Nephron progenitor cell (in vitro differentiated cells): ENCODE results near the gene LRP1B.
"Not testable (repeated sequence)": the region's sequence is repeated elsewhere in the genome, so short reads cannot be mapped to it uniquely, and the experiment has no call there.

Experiments
- DNase-seq: peaks from one replicate; pipeline ENCODE4 v3.0.0; 2021
- H3K27ac Mint-ChIP-seq: 2 replicates; pipeline ENCODE4 v1.8.0; 2021; ENCODE audit warnings: mild to moderate bottlenecking, moderate library complexity, mixed read lengths
- H3K27me3 Mint-ChIP-seq: 2 replicates; pipeline ENCODE4 v1.8.0; 2021; ENCODE audit warnings: mild to moderate bottlenecking, low read depth, mixed read lengths; ENCODE audit not compliant: poor library complexity
- H3K36me3 Mint-ChIP-seq: 2 replicates; pipeline ENCODE4 v1.8.0; 2021; ENCODE audit warnings: low read depth, mixed read lengths
- H3K4me1 Mint-ChIP-seq: 2 replicates; pipeline ENCODE4 v1.8.0; 2021; ENCODE audit warnings: mixed read lengths
- H3K4me3 Mint-ChIP-seq: 2 replicates; pipeline ENCODE4 v1.8.0; 2021; ENCODE audit warnings: mild to moderate bottlenecking, moderate library complexity, mixed read lengths
- H3K9me3 Mint-ChIP-seq: 2 replicates; pipeline ENCODE4 v1.8.0; 2021; ENCODE audit warnings: mild to moderate bottlenecking, moderate library complexity, mixed read lengths
- TF ChIP-seq, protein P1 (sequence below): fragments of 200-600 bp; sonication (generic); IDR thresholded peaks from 2 replicates; pipeline ENCODE4 v1.5.0; 2021; ENCODE audit warnings: antibody characterized with exemption

Gene LRP1B

DNA sequence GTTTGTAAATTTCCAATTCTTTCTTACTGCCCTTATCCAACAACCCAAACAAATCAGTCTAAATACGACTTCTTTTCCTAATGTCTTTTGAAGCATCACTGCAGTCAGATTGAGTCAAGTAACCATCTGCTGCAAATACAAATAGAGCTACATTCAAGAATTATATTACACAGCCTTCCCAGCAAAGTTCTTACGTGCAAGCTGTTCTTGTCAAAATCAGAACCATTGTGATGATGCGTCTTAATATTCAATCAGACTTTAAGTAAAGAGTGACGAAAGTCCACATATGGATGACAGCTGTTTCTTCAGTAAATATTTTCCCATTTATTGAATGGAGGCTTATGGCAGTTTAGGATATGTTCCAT is 943.8 kb downstream of the LRP1B start:
- H3K4me3 Mint-ChIP-seq, result no peak overlapping the region
- TF ChIP-seq, protein P1, sequence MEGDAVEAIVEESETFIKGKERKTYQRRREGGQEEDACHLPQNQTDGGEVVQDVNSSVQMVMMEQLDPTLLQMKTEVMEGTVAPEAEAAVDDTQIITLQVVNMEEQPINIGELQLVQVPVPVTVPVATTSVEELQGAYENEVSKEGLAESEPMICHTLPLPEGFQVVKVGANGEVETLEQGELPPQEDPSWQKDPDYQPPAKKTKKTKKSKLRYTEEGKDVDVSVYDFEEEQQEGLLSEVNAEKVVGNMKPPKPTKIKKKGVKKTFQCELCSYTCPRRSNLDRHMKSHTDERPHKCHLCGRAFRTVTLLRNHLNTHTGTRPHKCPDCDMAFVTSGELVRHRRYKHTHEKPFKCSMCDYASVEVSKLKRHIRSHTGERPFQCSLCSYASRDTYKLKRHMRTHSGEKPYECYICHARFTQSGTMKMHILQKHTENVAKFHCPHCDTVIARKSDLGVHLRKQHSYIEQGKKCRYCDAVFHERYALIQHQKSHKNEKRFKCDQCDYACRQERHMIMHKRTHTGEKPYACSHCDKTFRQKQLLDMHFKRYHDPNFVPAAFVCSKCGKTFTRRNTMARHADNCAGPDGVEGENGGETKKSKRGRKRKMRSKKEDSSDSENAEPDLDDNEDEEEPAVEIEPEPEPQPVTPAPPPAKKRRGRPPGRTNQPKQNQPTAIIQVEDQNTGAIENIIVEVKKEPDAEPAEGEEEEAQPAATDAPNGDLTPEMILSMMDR, result no peak
- H3K27ac Mint-ChIP-seq, result no peak overlapping the region
- H3K27me3 Mint-ChIP-seq, result no peaks in the 10 kb centered on the region
- no peak for DNase-seq
- H3K4me1 Mint-ChIP-seq, result peaks cover 11% of the 10 kb centered on the region
- H3K9me3 Mint-ChIP-seq, result no peaks in the 10 kb centered on the region
- H3K36me3 Mint-ChIP-seq, result no peaks in the 10 kb centered on the region

DNA sequence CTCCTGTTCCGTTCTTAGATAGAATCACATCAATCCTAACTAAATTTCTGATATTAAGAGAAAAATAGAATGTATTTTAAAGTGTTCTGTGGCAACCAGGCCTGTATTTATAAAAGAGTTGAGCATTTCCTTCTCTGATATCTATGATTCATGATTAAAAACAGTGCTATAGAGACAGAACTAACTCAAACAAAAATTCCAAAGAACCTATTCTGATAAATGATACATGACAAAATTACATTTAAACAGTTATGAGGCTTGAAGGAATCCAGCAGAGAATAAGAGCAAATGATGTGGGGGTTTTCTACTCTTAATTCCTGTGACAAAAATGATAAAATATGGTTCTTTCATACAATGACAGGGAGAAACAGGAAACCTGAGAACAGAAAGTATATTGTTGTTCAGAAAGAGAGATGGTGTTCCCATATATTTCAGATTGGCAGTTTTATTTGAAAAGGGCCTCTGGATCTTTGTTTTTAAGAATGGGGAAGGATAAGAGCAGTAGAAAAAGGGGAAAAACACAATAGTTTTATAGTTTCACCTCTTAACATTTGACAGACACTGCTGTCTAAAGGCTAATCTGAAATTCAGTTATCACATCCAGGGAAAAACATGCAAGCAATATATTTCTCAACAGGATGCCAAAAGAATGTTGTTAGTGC is 944.3 kb downstream of the LRP1B start:
- H3K4me1 Mint-ChIP-seq, result peaks cover 11% of the 10 kb centered on the region
- no peaks in the 10 kb centered on the region for H3K9me3 Mint-ChIP-seq
- peak overlapping the region; percentile 18 for H3K27ac Mint-ChIP-seq
- no peaks in the 10 kb centered on the region for H3K27me3 Mint-ChIP-seq
- no peak for DNase-seq
- TF ChIP-seq, protein P1, result no peak
- no peak overlapping the region for H3K4me3 Mint-ChIP-seq
- no peaks in the 10 kb centered on the region for H3K36me3 Mint-ChIP-seq

DNA sequence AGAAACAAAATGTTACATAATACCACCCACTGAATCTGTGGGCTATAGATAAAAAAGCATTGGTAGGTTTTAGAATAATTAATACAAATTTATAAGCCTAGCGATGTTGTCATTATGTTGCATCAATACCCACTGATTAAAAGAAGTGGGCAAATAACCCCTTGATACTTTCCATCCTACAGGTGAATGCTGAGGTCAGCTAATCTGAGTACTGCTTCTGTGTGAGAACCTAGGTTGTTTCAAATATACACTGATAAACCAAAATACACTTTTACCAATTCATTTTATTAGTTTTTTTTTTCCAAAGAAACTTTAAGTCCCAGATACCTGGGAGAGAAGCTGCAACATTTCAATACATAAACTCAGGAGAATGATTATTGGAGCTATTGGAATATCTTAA is 948.6 kb downstream of the LRP1B start:
- peaks cover 11% of the 10 kb centered on the region for H3K4me1 Mint-ChIP-seq
- TF ChIP-seq, protein P1, result no peak
- H3K27me3 Mint-ChIP-seq, result no peaks in the 10 kb centered on the region
- H3K27ac Mint-ChIP-seq, result no peak overlapping the region
- no peaks in the 10 kb centered on the region for H3K36me3 Mint-ChIP-seq
- H3K9me3 Mint-ChIP-seq, result no peaks in the 10 kb centered on the region
- DNase-seq, result no peak
- no peak overlapping the region for H3K4me3 Mint-ChIP-seq

DNA sequence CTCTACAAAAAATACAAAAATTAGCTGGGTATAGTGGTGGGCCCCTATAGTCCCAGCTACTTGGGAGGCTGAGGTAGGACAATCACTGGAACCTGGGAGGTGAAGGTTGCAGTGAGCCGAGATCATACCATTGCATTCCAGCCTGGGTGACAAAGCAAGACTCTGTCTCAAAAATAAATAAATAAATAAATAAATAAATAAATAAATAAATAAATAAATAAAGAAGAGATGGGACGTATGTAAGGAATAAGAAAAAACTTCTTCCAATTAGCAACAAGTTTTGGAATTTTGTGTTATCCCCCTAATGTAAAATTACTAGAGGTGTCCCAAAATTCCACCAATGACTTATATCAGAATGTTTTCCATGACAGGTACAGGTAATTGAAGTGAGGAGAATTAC is 961.7 kb downstream of the LRP1B start:
- H3K9me3 Mint-ChIP-seq, H3K27me3 Mint-ChIP-seq, H3K4me1 Mint-ChIP-seq, H3K4me3 Mint-ChIP-seq, H3K27ac Mint-ChIP-seq, H3K36me3 Mint-ChIP-seq, DNase-seq: not testable (repeated sequence)

DNA sequence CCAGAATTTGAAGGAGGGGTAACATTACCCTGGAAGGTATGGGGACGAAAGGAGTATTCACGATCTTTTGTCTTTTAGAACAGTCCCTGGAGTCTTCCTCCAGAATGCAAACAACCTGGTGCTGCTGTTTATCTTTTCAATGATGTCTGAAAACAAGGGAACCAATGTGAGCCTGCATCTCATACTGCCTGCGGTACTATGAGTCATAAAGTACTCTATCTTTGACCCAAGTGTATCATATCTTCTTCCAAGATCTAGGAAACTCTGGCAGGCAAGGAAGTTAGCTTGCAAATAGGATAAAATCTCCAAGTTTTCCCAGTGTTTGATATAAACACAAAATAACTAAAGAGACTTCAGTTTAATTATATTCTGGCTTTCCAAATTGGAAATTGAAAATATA is 968.5 kb downstream of the LRP1B start:
- no peak overlapping the region for H3K4me3 Mint-ChIP-seq
- H3K27ac Mint-ChIP-seq, result no peak overlapping the region
- DNase-seq, result no peak
- H3K9me3 Mint-ChIP-seq, result no peaks in the 10 kb centered on the region
- H3K4me1 Mint-ChIP-seq, result no peaks in the 10 kb centered on the region
- H3K36me3 Mint-ChIP-seq, result no peaks in the 10 kb centered on the region
- H3K27me3 Mint-ChIP-seq, result no peaks in the 10 kb centered on the region
- TF ChIP-seq, protein P1, result no peak

DNA sequence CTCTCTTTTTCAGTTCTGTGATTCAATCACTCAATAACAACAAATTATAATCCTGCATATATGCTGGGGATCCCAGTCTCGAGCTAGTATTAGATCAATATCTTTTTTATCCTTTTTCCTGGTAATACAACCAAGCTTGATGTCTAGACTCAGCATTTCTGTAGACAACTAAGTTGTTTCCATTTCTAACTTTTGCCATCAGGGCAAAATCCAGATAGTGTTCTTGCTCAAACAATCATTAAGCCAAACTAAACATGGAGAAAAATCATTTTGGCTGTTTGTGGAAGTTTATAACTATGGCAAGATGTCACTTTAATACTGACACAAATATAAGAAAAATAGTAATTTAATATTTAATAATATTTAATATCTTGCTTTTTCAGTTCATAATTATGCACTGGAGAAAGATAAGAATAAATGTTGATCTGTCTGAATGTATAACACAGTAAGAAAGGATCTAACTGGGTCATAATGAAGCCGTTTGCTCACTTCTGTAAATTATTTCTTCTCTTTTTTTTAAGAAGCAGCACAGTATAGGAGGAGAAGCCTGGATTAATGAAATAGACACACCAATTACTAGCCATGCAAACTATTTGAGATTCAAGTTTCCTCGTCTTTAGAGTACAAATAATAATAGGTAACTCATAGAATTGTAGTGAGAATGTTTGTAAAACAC is 979.1 kb downstream of the LRP1B start:
- Mint-ChIP-seq H3K9me3 (no peaks in the 10 kb centered on the region), H3K4me3 (no peak overlapping the region), H3K27ac (no peak overlapping the region), H3K36me3 (no peaks in the 10 kb centered on the region), H3K4me1 (no peaks in the 10 kb centered on the region), H3K27me3 (peaks cover 4% of the 10 kb centered on the region)
- DNase-seq, result no peak
- TF ChIP-seq, protein P1, result no peak
